Right kidney (tissue), 1 donor: ENCODE measurements around the gene PARP2.
"Not testable (repeated sequence)": the region's sequence is repeated elsewhere in the genome, so short reads cannot be mapped to it uniquely, and the experiment has no call there.

Experiments used
- DNase-seq: peaks from one replicate; pipeline ENCODE4 v3.0.0-alpha.2; 2016

Gene PARP2

GRCh38 chr14:20346713-20347112 lies 3.3 kb downstream of the PARP2 start:
- DNase-seq, result no peak

- DNase-seq, result no peak
Observed at GRCh38 chr14:20347747-20348146, 4.3 kb downstream of the PARP2 start.

- no peak for DNase-seq
Observed at GRCh38 chr14:20350282-20350681, 6.8 kb downstream of the PARP2 start.

- no peak for DNase-seq
Observed at GRCh38 chr14:20350860-20351259, 7.4 kb downstream of the PARP2 start.

- no peak for DNase-seq
Observed at GRCh38 chr14:20356422-20356821, 13.0 kb downstream of the PARP2 start.

- not testable (repeated sequence) for DNase-seq
Observed at GRCh38 chr14:20358474-20358873, 15.0 kb downstream of the PARP2 start.

- no peak for DNase-seq
Observed at GRCh38 chr14:20365928-20366327, 22.5 kb downstream of the PARP2 start.

GRCh38 chr14:20372796-20373195 lies 29.4 kb downstream of the PARP2 start:
- DNase-seq, result no peak

- no peak for DNase-seq
Observed at GRCh38 chr14:20375471-20375870, 32.0 kb downstream of the PARP2 start.

GRCh38 chr14:20376071-20376588 lies 32.7 kb downstream of the PARP2 start:
- DNase-seq, result peak; percentile 30

GRCh38 chr14:20377171-20377570 lies 33.7 kb downstream of the PARP2 start:
- DNase-seq, result no peak

GRCh38 chr14:20379743-20380142 lies 36.3 kb downstream of the PARP2 start:
- no peak for DNase-seq

- DNase-seq, result no peak
Observed at GRCh38 chr14:20380681-20381080, 37.2 kb downstream of the PARP2 start.

GRCh38 chr14:20381341-20381740 lies 37.9 kb downstream of the PARP2 start:
- no peak for DNase-seq

- no peak for DNase-seq
Observed at GRCh38 chr14:20382526-20382925, 39.1 kb downstream of the PARP2 start.

GRCh38 chr14:20383032-20383431 lies 39.6 kb downstream of the PARP2 start:
- no peak for DNase-seq

GRCh38 chr14:20383636-20384035 lies 40.2 kb downstream of the PARP2 start:
- no peak for DNase-seq

GRCh38 chr14:20384321-20384720 lies 40.9 kb downstream of the PARP2 start:
- no peak for DNase-seq

- DNase-seq, result no peak
Observed at GRCh38 chr14:20384886-20385285, 41.5 kb downstream of the PARP2 start.

- no peak for DNase-seq
Observed at GRCh38 chr14:20386276-20386855, 42.9 kb downstream of the PARP2 start.

- DNase-seq, result no peak
Observed at GRCh38 chr14:20387576-20387975, 44.1 kb downstream of the PARP2 start.

GRCh38 chr14:20388159-20388558 lies 44.7 kb downstream of the PARP2 start:
- no peak for DNase-seq

- DNase-seq, result no peak
Observed at GRCh38 chr14:20391505-20391904, 48.1 kb downstream of the PARP2 start.

- no peak for DNase-seq
Observed at GRCh38 chr14:20397511-20397910, 54.1 kb downstream of the PARP2 start.

GRCh38 chr14:20400589-20400964 lies 57.1 kb downstream of the PARP2 start:
- DNase-seq, result no peak
